Panc1 (cell line): ENCODE data around the gene STK4.

Source experiments
- POLR2AphosphoS5 ChIP-seq: IDR thresholded peaks from 2 replicates; pipeline ENCODE4 v1.6.1; 2012; ENCODE audit warnings: mild to moderate bottlenecking, low read depth, low read length, moderate library complexity
- SIN3A ChIP-seq: IDR thresholded peaks from 2 replicates; pipeline ENCODE4 v1.6.1; 2012; ENCODE audit warnings: low read depth, mild to moderate bottlenecking, low read length, moderate library complexity, borderline replicate concordance; ENCODE audit not compliant: insufficient read depth
- TCF7L2 ChIP-seq: IDR thresholded peaks from 2 replicates; pipeline ENCODE4 v1.6.1; 2011; ENCODE audit warnings: mild to moderate bottlenecking, low read depth, low read length, inconsistent platforms
- TF ChIP-seq, protein P1 (sequence below): fragments of 450-650 bp; IDR thresholded peaks from 2 replicates; pipeline ENCODE4 v1.5.1; 2017; ENCODE audit warnings: mild to moderate bottlenecking
- TF ChIP-seq, protein P2 (sequence below), 2 experiments: IDR thresholded peaks; 2 replicates each; pipeline ENCODE4 v1.6.1; 2011 to 2012; ENCODE audit warnings: low read depth in 2 of 2, control low read depth in 1 of 2, low read length in 1 of 2, mild to moderate bottlenecking in 1 of 2, moderate library complexity in 1 of 2; ENCODE audit not compliant: insufficient read depth in 1 of 2

DNA sequence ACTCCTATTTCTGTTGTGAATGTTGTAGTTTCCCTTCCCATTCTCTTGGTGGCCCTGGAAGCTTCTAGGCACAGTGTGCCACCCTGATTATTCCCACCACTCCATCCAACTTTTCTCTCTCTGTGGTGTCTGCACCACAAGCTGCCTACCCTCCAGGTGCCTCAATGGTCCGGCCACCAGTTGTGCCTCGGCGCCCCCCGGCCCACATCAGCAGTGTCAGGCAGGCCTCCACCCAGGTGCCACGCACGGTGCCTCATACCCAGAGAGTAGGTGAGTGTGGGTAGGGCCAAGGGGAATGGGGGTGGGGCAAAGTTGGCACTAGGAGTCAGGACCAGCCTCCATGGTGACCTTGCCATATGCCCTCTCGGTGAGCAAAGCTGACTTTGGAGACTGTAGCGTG, 33.4 kb upstream of the STK4 start:
- TF ChIP-seq POLR2AphosphoS5 (no peak), TCF7L2 (no peak), SIN3A (no peak)
- TF ChIP-seq, protein P1, sequence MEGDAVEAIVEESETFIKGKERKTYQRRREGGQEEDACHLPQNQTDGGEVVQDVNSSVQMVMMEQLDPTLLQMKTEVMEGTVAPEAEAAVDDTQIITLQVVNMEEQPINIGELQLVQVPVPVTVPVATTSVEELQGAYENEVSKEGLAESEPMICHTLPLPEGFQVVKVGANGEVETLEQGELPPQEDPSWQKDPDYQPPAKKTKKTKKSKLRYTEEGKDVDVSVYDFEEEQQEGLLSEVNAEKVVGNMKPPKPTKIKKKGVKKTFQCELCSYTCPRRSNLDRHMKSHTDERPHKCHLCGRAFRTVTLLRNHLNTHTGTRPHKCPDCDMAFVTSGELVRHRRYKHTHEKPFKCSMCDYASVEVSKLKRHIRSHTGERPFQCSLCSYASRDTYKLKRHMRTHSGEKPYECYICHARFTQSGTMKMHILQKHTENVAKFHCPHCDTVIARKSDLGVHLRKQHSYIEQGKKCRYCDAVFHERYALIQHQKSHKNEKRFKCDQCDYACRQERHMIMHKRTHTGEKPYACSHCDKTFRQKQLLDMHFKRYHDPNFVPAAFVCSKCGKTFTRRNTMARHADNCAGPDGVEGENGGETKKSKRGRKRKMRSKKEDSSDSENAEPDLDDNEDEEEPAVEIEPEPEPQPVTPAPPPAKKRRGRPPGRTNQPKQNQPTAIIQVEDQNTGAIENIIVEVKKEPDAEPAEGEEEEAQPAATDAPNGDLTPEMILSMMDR: no peak
- TF ChIP-seq, protein P2, sequence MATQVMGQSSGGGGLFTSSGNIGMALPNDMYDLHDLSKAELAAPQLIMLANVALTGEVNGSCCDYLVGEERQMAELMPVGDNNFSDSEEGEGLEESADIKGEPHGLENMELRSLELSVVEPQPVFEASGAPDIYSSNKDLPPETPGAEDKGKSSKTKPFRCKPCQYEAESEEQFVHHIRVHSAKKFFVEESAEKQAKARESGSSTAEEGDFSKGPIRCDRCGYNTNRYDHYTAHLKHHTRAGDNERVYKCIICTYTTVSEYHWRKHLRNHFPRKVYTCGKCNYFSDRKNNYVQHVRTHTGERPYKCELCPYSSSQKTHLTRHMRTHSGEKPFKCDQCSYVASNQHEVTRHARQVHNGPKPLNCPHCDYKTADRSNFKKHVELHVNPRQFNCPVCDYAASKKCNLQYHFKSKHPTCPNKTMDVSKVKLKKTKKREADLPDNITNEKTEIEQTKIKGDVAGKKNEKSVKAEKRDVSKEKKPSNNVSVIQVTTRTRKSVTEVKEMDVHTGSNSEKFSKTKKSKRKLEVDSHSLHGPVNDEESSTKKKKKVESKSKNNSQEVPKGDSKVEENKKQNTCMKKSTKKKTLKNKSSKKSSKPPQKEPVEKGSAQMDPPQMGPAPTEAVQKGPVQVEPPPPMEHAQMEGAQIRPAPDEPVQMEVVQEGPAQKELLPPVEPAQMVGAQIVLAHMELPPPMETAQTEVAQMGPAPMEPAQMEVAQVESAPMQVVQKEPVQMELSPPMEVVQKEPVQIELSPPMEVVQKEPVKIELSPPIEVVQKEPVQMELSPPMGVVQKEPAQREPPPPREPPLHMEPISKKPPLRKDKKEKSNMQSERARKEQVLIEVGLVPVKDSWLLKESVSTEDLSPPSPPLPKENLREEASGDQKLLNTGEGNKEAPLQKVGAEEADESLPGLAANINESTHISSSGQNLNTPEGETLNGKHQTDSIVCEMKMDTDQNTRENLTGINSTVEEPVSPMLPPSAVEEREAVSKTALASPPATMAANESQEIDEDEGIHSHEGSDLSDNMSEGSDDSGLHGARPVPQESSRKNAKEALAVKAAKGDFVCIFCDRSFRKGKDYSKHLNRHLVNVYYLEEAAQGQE (IDR thresholded peaks at IDR 0.05; ENCODE audit: insufficient read depth in 1 of 2, low read depth in 2 of 2, low read length in 1 of 2): no peak
